ENCODE measurements around the gene IFI35. TPM values are rescaled to one million over a fixed set of nuclear protein-coding genes. Genes with fewer than 3 reads are reported as not detected.

IFI35 gene
- polyA plus RNA-seq, 2 of the 4 experiments (the other 2 are of a cell fraction): 10.8 to 20.2 TPM

DNA sequence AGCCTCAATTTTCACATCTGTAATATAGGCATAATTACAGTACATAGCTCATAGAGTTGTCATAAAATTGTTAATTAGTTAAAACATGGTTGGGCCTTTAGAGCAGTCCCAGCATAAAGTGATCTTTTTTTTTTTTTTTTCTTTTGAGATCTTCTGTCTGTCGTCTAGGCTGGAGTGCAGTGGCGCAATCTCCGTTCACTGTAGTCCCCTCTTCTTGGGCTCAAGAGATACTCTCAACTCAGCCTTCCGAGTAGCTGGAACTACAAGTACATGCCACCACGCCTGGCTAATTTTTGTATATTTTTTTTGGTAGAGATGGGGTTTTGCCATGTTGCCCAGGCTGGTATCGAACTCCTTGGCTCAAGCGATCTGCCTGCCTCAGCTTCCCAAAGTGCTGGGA, 49.5 kb downstream of the IFI35 start:
- ChIA-PET POLR2A (no interaction called here), CTCF (interaction anchor here (0.6 to 2.6 kb wide), 5 partner anchors 13 to 150 kb away, joined by 3 to 11 read pairs (median 3); no protein-coding TSS in a partner anchor)
- DNase-seq (ENCODE audit: low read depth in 1 of 2, low spot score in 1 of 2) (no peak), ATAC-seq (no peak), FAIRE-seq (no peak)
- TF ChIP-seq BHLHE40 (IDR thresholded peaks at IDR 0.05; ENCODE audit: low read depth, low read length) (no peak), FOXS1 (CRISPR knock-in tag; IDR thresholded peaks at IDR 0.05) (no peak), RNF2 (IDR thresholded peaks at IDR 0.05; ENCODE audit: borderline replicate concordance, low read depth) (no peak), CBX8 (IDR thresholded peaks at IDR 0.05) (no peak), RAD21 (conservative IDR thresholded peaks at IDR 0.05 in 1 of 2, IDR thresholded peaks at IDR 0.05 in 1 of 2) (no peak), JUNB (IDR thresholded peaks at IDR 0.05) (no peak), FOSB (CRISPR knock-in tag; IDR thresholded peaks at IDR 0.05) (no peak), CBX2 (IDR thresholded peaks at IDR 0.05; ENCODE audit: borderline replicate concordance, low read depth) (no peak)
- TF ChIP-seq, protein P1, sequence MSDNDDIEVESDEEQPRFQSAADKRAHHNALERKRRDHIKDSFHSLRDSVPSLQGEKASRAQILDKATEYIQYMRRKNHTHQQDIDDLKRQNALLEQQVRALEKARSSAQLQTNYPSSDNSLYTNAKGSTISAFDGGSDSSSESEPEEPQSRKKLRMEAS (IDR thresholded peaks at IDR 0.05): no peak
- TF ChIP-seq, protein P2, sequence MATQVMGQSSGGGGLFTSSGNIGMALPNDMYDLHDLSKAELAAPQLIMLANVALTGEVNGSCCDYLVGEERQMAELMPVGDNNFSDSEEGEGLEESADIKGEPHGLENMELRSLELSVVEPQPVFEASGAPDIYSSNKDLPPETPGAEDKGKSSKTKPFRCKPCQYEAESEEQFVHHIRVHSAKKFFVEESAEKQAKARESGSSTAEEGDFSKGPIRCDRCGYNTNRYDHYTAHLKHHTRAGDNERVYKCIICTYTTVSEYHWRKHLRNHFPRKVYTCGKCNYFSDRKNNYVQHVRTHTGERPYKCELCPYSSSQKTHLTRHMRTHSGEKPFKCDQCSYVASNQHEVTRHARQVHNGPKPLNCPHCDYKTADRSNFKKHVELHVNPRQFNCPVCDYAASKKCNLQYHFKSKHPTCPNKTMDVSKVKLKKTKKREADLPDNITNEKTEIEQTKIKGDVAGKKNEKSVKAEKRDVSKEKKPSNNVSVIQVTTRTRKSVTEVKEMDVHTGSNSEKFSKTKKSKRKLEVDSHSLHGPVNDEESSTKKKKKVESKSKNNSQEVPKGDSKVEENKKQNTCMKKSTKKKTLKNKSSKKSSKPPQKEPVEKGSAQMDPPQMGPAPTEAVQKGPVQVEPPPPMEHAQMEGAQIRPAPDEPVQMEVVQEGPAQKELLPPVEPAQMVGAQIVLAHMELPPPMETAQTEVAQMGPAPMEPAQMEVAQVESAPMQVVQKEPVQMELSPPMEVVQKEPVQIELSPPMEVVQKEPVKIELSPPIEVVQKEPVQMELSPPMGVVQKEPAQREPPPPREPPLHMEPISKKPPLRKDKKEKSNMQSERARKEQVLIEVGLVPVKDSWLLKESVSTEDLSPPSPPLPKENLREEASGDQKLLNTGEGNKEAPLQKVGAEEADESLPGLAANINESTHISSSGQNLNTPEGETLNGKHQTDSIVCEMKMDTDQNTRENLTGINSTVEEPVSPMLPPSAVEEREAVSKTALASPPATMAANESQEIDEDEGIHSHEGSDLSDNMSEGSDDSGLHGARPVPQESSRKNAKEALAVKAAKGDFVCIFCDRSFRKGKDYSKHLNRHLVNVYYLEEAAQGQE (IDR thresholded peaks at IDR 0.05): no peak
- Histone ChIP-seq H3K4me3 (no peak overlapping the region), H3K4me2 (no peak overlapping the region), H3K27ac (no peak overlapping the region), H3K4me1 (no peaks in the 10 kb centered on the region), H3K9me3 (no peaks in the 10 kb centered on the region)
- WGBS (ENCODE audit: missing lambda C conversion rate): 93% methylated on average over 7 of the region's 7 CpGs

DNA sequence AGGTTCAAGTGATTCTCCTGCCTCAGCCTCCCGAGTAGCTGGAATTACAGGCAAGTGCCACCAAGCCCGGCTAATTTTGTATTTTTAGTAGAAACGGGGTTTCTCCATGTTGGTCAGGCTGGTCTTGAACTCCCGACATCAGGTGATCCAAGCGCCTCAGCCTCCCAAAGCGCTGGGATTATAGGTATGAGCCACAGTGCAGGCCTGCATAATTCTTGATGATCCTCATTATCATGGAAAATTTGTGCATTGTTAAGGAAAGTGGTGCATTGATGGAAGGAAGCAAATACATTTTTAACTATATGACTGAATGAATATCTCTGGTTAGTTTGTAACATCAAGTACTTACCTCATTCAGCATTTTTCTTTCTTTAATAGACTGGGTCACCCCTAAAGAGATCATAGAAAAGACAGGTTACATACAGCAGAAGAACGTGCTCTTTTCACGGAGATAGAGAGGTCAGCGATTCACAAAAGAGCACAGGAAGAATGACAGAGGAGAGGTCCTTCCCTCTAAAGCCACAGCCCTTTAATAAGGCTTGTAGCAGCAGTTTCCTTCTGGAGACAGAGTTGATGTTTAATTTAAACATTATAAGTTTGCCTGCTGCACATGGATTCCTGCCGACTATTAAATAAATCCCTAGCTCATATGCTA, 56.5 kb downstream of the IFI35 start:
- no peak for TF ChIP-seq RCOR1 (IDR thresholded peaks at IDR 0.05; ENCODE audit: low read depth, low read length)
- TF ChIP-seq CBX2 (IDR thresholded peaks at IDR 0.05; ENCODE audit: borderline replicate concordance, low read depth): no peak
- no peak for TF ChIP-seq NR3C1 (IDR thresholded peaks at IDR 0.05)
- TF ChIP-seq, protein P3, sequence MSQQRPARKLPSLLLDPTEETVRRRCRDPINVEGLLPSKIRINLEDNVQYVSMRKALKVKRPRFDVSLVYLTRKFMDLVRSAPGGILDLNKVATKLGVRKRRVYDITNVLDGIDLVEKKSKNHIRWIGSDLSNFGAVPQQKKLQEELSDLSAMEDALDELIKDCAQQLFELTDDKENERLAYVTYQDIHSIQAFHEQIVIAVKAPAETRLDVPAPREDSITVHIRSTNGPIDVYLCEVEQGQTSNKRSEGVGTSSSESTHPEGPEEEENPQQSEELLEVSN (IDR thresholded peaks at IDR 0.05; ENCODE audit: borderline replicate concordance, low read depth): no peak
- no peak for TF ChIP-seq ZNF302 (CRISPR knock-in tag; IDR thresholded peaks at IDR 0.05)
- no peak for TF ChIP-seq SREBF2 (IDR thresholded peaks at IDR 0.05)
- no peaks in the 10 kb centered on the region for H3K9me3 ChIP-seq
- no peak overlapping the region for H3K4me3 ChIP-seq
- H3K27ac ChIP-seq: no peak overlapping the region
- DNase-seq (ENCODE audit: low read depth in 1 of 2, low spot score in 1 of 2) (no peak), FAIRE-seq (no peak), ATAC-seq (no peak)
- 90% methylated on average over 10 of the region's 10 CpGs for WGBS (ENCODE audit: missing lambda C conversion rate)
- H3K4me1 ChIP-seq: no peaks in the 10 kb centered on the region
- CTCF ChIA-PET: interaction anchor here (0.6 kb wide), 1 partner anchor 34 kb away, joined by 3 read pairs; no protein-coding TSS in a partner anchor
- POLR2A ChIA-PET: no interaction called here
- H3K4me2 ChIP-seq: no peak overlapping the region

Small RNA genes lying within 50 kb of the gene (small RNA-seq; reads per million reads assigned to genes)
- 0 to 2.5 (median 0.12) reads per million in 6 experiments for gene AARSD1

Other genes with a start within 250 kb of the IFI35 start
- gene RAMP2, start 245.6 kb upstream of the IFI35 start, polyA plus RNA-seq (2011; rRNA removed): 0.49 and 1.2 TPM in 2 replicates
- 0.30 to 1.0 TPM (median 0.87 TPM) in 3 replicates for gene RAMP2, start 245.6 kb upstream of the IFI35 start, polyA plus RNA-seq (2017; fragmentation: RNase III; extraction: RNeasy Plus Mini Kit Qiagen cat#74134 plus additional on column Dnase treatment)
- 143 and 173 TPM in 2 replicates for gene VPS25, start 233.3 kb upstream of the IFI35 start, polyA plus RNA-seq (2011; rRNA removed)
- 118 to 132 TPM (median 119 TPM) in 3 replicates for gene VPS25, start 233.3 kb upstream of the IFI35 start, polyA plus RNA-seq (2017; fragmentation: RNase III; extraction: RNeasy Plus Mini Kit Qiagen cat#74134 plus additional on column Dnase treatment)
- 1.1 and 1.6 TPM in 2 replicates for gene WNK4, start 226.2 kb upstream of the IFI35 start, polyA plus RNA-seq (2011; rRNA removed)
- gene WNK4, start 226.2 kb upstream of the IFI35 start, polyA plus RNA-seq (2017; fragmentation: RNase III; extraction: RNeasy Plus Mini Kit Qiagen cat#74134 plus additional on column Dnase treatment): 1.3 to 1.5 TPM (median 1.5 TPM) in 3 replicates
- 126 and 170 TPM in 2 replicates for gene COA3, start 208.1 kb upstream of the IFI35 start, polyA plus RNA-seq (2011; rRNA removed)
- 127 to 131 TPM (median 130 TPM) in 3 replicates for gene COA3, start 208.1 kb upstream of the IFI35 start, polyA plus RNA-seq (2017; fragmentation: RNase III; extraction: RNeasy Plus Mini Kit Qiagen cat#74134 plus additional on column Dnase treatment)
- 0.06 and 0.07 TPM in 2 replicates for gene CNTD1, start 207.9 kb upstream of the IFI35 start, polyA plus RNA-seq (2011; rRNA removed)
- 0.10 to 0.47 TPM (median 0.17 TPM) in 3 replicates for gene CNTD1, start 207.9 kb upstream of the IFI35 start, polyA plus RNA-seq (2017; fragmentation: RNase III; extraction: RNeasy Plus Mini Kit Qiagen cat#74134 plus additional on column Dnase treatment)
- 125 and 138 TPM in 2 replicates for gene BECN1, start 182.5 kb upstream of the IFI35 start, polyA plus RNA-seq (2011; rRNA removed)
- gene BECN1, start 182.5 kb upstream of the IFI35 start, polyA plus RNA-seq (2017; fragmentation: RNase III; extraction: RNeasy Plus Mini Kit Qiagen cat#74134 plus additional on column Dnase treatment): 98.9 to 103 TPM (median 99.8 TPM) in 3 replicates
- gene PSME3, start 173.4 kb upstream of the IFI35 start, polyA plus RNA-seq (2011; rRNA removed): 220 and 257 TPM in 2 replicates
- gene PSME3, start 173.4 kb upstream of the IFI35 start, polyA plus RNA-seq (2017; fragmentation: RNase III; extraction: RNeasy Plus Mini Kit Qiagen cat#74134 plus additional on column Dnase treatment): 214 to 241 TPM (median 223 TPM) in 3 replicates
- 2.7 and 3.0 TPM in 2 replicates for gene AOC2, start 162.2 kb upstream of the IFI35 start, polyA plus RNA-seq (2011; rRNA removed)
- gene AOC2, start 162.2 kb upstream of the IFI35 start, polyA plus RNA-seq (2017; fragmentation: RNase III; extraction: RNeasy Plus Mini Kit Qiagen cat#74134 plus additional on column Dnase treatment): 1.7 to 1.9 TPM (median 1.8 TPM) in 3 replicates
- 1.4 and 1.6 TPM in 2 replicates for gene AOC3, start 155.6 kb upstream of the IFI35 start, polyA plus RNA-seq (2011; rRNA removed)
- gene AOC3, start 155.6 kb upstream of the IFI35 start, polyA plus RNA-seq (2017; fragmentation: RNase III; extraction: RNeasy Plus Mini Kit Qiagen cat#74134 plus additional on column Dnase treatment): 0.79 to 1.1 TPM (median 0.97 TPM) in 3 replicates
- not detected in 2 replicates for gene G6PC1, start 106.0 kb upstream of the IFI35 start, polyA plus RNA-seq (2011; rRNA removed)
- not detected in 3 replicates for gene G6PC1, start 106.0 kb upstream of the IFI35 start, polyA plus RNA-seq (2017; fragmentation: RNase III; extraction: RNeasy Plus Mini Kit Qiagen cat#74134 plus additional on column Dnase treatment)
- gene AARSD1, start 42.3 kb upstream of the IFI35 start, polyA plus RNA-seq (2011; rRNA removed): 56.9 and 66.6 TPM in 2 replicates
- gene AARSD1, start 42.3 kb upstream of the IFI35 start, polyA plus RNA-seq (2017; fragmentation: RNase III; extraction: RNeasy Plus Mini Kit Qiagen cat#74134 plus additional on column Dnase treatment): 70.7 to 82.0 TPM (median 73.0 TPM) in 3 replicates
- gene PTGES3L, start 26.7 kb upstream of the IFI35 start, polyA plus RNA-seq (2011; rRNA removed): 1.0 and 1.8 TPM in 2 replicates
- gene PTGES3L, start 26.7 kb upstream of the IFI35 start, polyA plus RNA-seq (2017; fragmentation: RNase III; extraction: RNeasy Plus Mini Kit Qiagen cat#74134 plus additional on column Dnase treatment): 2.7 to 3.5 TPM (median 3.2 TPM) in 3 replicates
- gene RUNDC1, start 26.2 kb upstream of the IFI35 start, polyA plus RNA-seq (2011; rRNA removed): 19.1 and 21.4 TPM in 2 replicates
- 18.7 to 19.7 TPM (median 19.5 TPM) in 3 replicates for gene RUNDC1, start 26.2 kb upstream of the IFI35 start, polyA plus RNA-seq (2017; fragmentation: RNase III; extraction: RNeasy Plus Mini Kit Qiagen cat#74134 plus additional on column Dnase treatment)
- gene RPL27, start 8.4 kb upstream of the IFI35 start, polyA plus RNA-seq (2011; rRNA removed): 5,588 and 5,746 TPM in 2 replicates
- gene RPL27, start 8.4 kb upstream of the IFI35 start, polyA plus RNA-seq (2017; fragmentation: RNase III; extraction: RNeasy Plus Mini Kit Qiagen cat#74134 plus additional on column Dnase treatment): 2,894 to 2,977 TPM (median 2,925 TPM) in 3 replicates
- 167 and 169 TPM in 2 replicates for gene VAT1, start 15.6 kb downstream of the IFI35 start, polyA plus RNA-seq (2011; rRNA removed)
- gene VAT1, start 15.6 kb downstream of the IFI35 start, polyA plus RNA-seq (2017; fragmentation: RNase III; extraction: RNeasy Plus Mini Kit Qiagen cat#74134 plus additional on column Dnase treatment): 117 to 153 TPM (median 149 TPM) in 3 replicates
- 0.19 and 0.33 TPM in 2 replicates for gene RND2, start 18.4 kb downstream of the IFI35 start, polyA plus RNA-seq (2011; rRNA removed)
- gene RND2, start 18.4 kb downstream of the IFI35 start, polyA plus RNA-seq (2017; fragmentation: RNase III; extraction: RNeasy Plus Mini Kit Qiagen cat#74134 plus additional on column Dnase treatment): 0.14 to 0.37 TPM (median 0.28 TPM) in 3 replicates
- 62.5 and 71.8 TPM in 2 replicates for gene BRCA1, start 118.6 kb downstream of the IFI35 start, polyA plus RNA-seq (2011; rRNA removed)
- gene BRCA1, start 118.6 kb downstream of the IFI35 start, polyA plus RNA-seq (2017; fragmentation: RNase III; extraction: RNeasy Plus Mini Kit Qiagen cat#74134 plus additional on column Dnase treatment): 41.0 to 45.5 TPM (median 41.6 TPM) in 3 replicates
- 86.8 and 103 TPM in 2 replicates for gene NBR1, start 164.4 kb downstream of the IFI35 start, polyA plus RNA-seq (2011; rRNA removed)
- 40.6 to 46.9 TPM (median 41.8 TPM) in 3 replicates for gene NBR1, start 164.4 kb downstream of the IFI35 start, polyA plus RNA-seq (2017; fragmentation: RNase III; extraction: RNeasy Plus Mini Kit Qiagen cat#74134 plus additional on column Dnase treatment)
- 2.6 and 3.5 TPM in 2 replicates for gene TMEM106A, start 205.1 kb downstream of the IFI35 start, polyA plus RNA-seq (2011; rRNA removed)
- gene TMEM106A, start 205.1 kb downstream of the IFI35 start, polyA plus RNA-seq (2017; fragmentation: RNase III; extraction: RNeasy Plus Mini Kit Qiagen cat#74134 plus additional on column Dnase treatment): 1.1 to 1.7 TPM (median 1.2 TPM) in 3 replicates
- gene CCDC200, start 221.8 kb downstream of the IFI35 start, polyA plus RNA-seq (2011; rRNA removed): not detected in 2 replicates
- not detected in 3 replicates for gene CCDC200, start 221.8 kb downstream of the IFI35 start, polyA plus RNA-seq (2017; fragmentation: RNase III; extraction: RNeasy Plus Mini Kit Qiagen cat#74134 plus additional on column Dnase treatment)
- not detected in 2 replicates for gene RNU2-1, start 227.2 kb downstream of the IFI35 start, polyA plus RNA-seq (2011; rRNA removed)
- gene RNU2-1, start 227.2 kb downstream of the IFI35 start, polyA plus RNA-seq (2017; fragmentation: RNase III; extraction: RNeasy Plus Mini Kit Qiagen cat#74134 plus additional on column Dnase treatment): not detected in 3 replicates